LNCAP (cell line): ENCODE data around the gene CSF3R.

Experiments
- TF ChIP-seq, protein P1 (sequence below): fragments of 450-650 bp; IDR thresholded peaks from 2 replicates; pipeline ENCODE4 v1.5.1; 2017; ENCODE audit warnings: mild to moderate bottlenecking

Gene CSF3R

DNA sequence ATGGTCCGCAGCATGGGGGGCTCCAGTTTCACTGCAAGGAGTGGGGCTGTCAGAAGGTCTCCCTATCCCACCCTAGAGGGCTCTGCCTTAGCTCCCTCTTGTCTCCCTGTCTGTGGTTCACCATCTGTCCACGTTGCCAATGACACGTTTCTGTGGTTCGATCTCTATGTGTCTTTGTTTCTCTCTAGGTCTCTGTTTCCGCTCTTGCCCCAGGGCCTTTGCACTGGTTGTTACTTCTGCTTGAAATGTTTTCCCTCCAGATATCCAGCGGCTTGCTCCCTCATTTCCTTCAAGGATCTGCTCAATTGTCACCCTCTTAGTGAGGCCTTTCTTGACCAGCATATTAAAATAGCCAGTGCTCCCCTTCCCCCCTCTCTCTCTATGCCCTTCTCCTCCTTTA, 10.1 kb downstream of the CSF3R start:
- TF ChIP-seq, protein P1, sequence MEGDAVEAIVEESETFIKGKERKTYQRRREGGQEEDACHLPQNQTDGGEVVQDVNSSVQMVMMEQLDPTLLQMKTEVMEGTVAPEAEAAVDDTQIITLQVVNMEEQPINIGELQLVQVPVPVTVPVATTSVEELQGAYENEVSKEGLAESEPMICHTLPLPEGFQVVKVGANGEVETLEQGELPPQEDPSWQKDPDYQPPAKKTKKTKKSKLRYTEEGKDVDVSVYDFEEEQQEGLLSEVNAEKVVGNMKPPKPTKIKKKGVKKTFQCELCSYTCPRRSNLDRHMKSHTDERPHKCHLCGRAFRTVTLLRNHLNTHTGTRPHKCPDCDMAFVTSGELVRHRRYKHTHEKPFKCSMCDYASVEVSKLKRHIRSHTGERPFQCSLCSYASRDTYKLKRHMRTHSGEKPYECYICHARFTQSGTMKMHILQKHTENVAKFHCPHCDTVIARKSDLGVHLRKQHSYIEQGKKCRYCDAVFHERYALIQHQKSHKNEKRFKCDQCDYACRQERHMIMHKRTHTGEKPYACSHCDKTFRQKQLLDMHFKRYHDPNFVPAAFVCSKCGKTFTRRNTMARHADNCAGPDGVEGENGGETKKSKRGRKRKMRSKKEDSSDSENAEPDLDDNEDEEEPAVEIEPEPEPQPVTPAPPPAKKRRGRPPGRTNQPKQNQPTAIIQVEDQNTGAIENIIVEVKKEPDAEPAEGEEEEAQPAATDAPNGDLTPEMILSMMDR, result no peak

DNA sequence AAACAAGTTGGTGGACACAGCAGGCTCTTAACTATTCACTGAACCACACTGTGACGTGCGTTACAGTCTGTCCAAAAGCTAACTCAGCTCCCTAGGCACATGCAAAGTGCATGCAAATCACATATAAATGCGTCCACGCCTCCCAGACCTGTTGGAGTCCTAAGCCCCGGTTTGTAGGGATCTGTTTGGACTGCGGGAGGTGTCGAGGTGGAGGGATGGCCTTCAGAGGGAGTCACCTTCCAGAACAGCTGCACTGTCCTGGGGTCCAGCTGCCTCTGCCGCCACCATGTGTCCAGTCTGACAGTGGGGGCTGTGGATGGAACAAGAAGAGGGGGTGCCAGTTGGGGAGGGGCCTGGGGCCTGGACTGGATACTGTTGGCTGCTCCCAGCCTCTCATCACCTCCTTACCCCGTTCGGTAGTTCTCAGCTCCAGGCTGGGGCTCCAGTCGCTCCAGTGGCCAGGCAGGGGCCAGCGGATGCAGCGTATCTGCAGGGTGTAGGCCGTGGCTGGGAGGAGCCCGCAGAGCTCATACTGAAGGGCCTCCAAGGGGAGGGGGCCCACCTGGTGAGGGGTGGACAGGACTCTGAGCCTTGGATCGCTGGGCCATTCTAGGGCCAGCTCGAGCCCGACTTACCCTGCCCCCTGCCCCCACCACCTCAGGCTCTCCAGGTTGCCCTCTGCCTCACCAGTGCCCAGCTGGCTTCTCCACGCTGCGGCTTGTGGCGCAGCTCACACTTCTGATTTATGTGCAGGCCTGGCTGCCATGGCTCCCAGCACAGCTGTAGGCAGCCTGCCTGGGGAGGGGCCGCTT, 10.7 kb downstream of the CSF3R start:
- TF ChIP-seq, protein P1, result no peak

GRCh38 chr1:36469163-36469562, 13.6 kb downstream of the CSF3R start:
- TF ChIP-seq, protein P1, result no peak

DNA sequence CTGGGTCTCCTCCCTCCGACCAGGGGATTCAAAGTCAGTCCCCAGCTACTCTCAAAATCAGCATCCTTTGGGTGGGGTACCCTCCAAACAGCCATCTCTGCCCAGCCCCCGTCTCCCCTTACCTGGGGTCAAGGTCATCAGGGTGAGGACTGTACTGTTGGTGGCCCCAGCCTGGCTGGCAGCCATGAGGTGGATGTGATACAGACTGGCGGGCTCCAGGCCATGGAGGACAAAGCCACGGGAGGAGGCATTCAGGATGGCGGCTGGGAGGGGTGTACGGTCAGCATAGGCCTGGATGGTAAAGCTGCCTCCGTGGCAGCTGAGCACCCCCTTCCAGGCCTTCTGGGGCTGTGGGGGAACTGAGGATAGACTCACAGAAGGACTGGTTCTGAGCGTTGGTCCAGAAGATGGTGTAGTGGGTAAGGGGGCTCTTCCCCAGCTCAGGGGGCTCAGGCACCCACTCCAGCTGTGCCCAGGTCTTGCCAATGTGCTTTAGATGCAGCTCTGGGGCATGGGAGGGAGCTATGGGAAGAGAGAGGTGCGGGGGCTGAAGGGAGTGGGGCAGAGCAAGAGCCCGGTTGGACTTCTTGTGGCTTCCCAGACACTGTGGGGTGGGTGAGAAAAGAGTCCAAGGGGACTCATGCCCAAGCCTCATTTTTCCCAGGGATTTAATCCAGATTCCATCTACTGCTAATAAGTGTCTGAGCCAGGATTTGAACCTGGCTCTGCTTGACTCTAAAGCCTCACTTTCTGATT, 14.8 kb downstream of the CSF3R start:
- TF ChIP-seq, protein P1, result no peak

- TF ChIP-seq, protein P1, result no peak
Measured at GRCh38 chr1:36467027-36467410, 15.7 kb downstream of the CSF3R start.

DNA sequence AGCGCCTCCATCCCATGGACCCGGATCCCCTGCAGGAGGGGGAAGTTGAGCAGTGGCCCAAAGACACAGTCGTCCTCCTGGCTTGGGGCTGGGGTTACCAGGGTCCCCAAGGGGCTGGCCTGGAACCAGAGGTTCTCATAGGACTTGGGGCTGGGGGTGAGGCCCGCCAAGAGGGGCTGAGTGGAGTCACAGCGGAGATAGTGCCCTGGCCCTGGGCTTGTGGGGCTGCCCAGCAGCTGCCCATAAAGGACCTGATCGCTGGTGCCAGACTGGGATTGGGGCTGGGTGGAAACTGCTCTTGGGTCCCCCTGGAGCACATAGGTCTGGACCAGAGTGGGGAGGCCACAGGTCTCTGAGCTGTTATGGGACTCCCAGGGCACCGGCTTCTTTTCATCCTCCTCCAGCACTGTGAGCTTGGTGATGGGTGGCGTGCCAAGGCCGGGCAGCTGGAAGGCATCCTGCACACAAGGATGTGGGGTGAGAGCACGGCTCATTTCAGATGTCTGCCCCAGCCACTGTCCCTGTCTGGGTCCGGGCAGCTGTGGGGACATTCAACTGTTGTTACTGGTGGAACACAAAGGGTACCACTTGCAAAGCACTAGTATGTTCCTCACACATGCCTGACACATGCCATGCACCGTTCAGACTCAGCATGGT, 16.2 kb downstream of the CSF3R start:
- TF ChIP-seq, protein P1, result no peak

DNA sequence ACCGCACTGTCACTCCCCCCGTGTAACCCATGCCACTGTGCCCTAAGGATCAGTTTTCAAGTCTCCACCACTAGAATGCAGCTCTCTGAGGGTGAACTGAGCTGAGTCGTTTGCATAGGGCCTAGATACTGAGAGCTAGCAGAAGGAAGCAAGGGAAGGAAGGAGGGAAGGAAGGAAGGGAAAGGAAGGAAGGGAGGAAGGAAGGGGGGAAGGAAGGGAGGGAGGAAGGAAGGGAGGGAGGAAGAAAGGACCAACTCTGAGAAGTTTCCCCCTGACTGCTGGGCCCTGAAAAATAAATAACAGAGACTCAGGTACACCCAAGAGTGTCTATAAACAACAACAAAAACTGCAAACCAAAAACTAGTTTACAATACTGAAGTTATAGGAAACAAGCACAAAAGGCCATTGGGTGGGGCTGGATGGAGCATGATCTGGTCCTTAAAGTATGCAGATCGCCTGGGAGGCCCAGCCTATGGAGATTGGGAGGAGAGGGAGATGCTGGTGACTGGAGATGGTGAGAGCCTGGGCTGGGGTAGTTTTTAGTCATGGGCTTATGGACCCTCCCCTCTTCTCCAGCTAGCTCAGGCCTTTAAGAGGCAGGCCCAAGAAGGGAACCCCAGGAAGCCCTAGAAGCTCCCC, 16.9 kb downstream of the CSF3R start:
- TF ChIP-seq, protein P1, result no peak
